HL-60 (cell line): ENCODE results near the gene ABCD3.

ENCODE experiments used
- CTCF ChIP-seq: IDR thresholded peaks from one replicate; pipeline ENCODE4 v1.5.1; 2011; ENCODE audit warnings: low read length, control low read depth, inconsistent platforms; ENCODE audit not compliant: insufficient read depth
- GABPA ChIP-seq: IDR thresholded peaks from 2 replicates; pipeline ENCODE4 v1.6.1; 2012; ENCODE audit warnings: low read depth
- POLR2AphosphoS5 ChIP-seq: IDR thresholded peaks from 2 replicates; pipeline ENCODE4 v1.6.1; 2012; ENCODE audit warnings: low read depth
- REST ChIP-seq: IDR thresholded peaks from 2 replicates; pipeline ENCODE4 v1.6.1; 2012; ENCODE audit warnings: low read depth; ENCODE audit not compliant: insufficient replicate concordance

- TF ChIP-seq CTCF (no peak), POLR2AphosphoS5 (no peak), REST (no peak), GABPA (no peak)
Observed at GRCh38 chr1:94538243-94538827, 120.1 kb downstream of the ABCD3 start.
